WI38 (cell line): ENCODE data around the gene GFOD2.

Source experiments
- H3K4me3 ChIP-seq: 2 replicates; pipeline ENCODE4 v1.5.1; 2011; ENCODE audit warnings: low read depth, mild to moderate bottlenecking, control low read depth, low read length
- CTCF ChIP-seq: IDR thresholded peaks from 2 replicates; pipeline ENCODE4 v1.5.1; 2012; ENCODE audit warnings: low read depth, mild to moderate bottlenecking, control low read depth, low read length

Gene GFOD2

DNA sequence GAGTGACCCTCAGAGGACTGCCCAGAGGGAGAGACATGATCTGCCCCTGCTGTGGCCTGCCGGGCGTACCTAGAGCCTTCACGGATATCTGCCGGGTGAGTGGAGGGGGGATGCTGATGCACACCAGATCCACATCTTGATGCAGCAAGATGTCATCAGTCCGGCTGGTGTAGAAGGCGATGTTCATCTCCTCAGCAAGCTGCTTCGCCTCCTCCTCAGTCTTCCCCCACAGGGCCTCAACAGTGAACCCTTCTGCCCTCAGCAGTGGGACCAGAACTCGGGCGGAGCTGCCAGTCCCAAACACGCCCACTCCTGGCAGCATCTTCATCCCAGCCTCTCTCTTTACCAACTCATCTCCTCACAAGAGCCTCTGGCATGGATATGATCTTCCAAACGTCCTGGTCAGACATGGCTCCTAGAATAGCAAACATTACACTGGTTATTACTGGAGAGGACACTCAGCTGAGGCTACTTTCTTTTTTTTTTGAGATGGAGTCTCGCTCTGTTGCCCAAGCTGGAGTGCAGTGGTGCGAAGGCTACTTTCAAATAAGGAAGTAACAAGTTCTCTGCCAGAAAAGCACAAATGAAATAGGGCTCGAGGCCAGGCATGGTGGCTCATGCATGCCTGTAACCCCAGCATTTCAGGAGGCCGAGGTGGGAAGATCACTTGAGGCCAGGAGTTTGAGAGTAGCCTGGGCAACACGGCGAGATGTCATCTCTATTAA, 33.6 kb downstream of the GFOD2 start:
- TF ChIP-seq CTCF, result no peak
- no peak overlapping the region for H3K4me3 ChIP-seq

- no peak overlapping the region for H3K4me3 ChIP-seq
- no peak for TF ChIP-seq CTCF
Observed at GRCh38 chr16:67683767-67684166, 35.3 kb downstream of the GFOD2 start.

DNA sequence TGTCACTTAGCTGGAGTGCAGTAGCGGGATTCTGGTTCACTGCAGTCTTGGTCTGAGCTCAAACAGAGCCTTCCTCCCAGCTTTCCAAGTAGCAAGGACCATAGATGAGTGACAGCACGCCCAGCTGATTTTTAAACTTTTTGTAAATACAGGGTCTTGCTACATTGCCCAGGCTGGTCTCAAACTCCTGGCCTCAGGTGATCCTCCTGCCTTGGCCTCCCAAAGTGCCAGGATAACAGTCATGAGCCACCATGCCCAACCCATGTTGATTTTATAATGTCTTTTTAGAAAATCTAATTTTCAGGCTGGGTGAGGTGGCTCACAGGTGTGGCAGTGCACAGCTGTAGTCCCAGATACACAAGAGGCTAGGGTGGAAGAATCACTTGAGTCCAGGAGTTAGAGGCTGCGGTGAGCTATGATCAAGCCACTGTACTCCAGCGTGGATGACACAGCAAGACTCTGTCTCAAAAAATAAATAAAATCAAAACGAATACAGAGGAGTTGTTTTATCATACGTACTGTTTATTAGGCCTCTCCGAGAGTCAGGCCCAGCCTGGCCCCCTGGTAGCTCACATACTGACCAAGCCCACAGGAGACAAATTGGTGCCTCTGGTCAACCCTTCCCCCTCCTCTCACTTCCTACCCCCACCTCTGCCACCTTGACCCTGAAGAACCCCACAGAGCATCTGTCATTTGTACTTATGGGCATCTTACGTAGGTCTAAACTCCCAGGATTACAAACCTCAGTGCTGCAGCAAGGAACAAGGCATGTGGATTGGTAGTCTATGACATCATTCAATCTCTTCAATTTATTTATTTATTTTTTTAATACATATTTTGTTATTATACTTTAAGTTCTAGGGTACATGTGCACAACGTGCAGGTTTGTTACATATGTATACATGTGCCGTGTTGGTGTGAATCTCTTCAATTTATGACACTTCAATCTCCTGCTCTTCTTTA, 38.9 kb downstream of the GFOD2 start:
- H3K4me3 ChIP-seq, result no peak overlapping the region
- no peak for TF ChIP-seq CTCF

DNA sequence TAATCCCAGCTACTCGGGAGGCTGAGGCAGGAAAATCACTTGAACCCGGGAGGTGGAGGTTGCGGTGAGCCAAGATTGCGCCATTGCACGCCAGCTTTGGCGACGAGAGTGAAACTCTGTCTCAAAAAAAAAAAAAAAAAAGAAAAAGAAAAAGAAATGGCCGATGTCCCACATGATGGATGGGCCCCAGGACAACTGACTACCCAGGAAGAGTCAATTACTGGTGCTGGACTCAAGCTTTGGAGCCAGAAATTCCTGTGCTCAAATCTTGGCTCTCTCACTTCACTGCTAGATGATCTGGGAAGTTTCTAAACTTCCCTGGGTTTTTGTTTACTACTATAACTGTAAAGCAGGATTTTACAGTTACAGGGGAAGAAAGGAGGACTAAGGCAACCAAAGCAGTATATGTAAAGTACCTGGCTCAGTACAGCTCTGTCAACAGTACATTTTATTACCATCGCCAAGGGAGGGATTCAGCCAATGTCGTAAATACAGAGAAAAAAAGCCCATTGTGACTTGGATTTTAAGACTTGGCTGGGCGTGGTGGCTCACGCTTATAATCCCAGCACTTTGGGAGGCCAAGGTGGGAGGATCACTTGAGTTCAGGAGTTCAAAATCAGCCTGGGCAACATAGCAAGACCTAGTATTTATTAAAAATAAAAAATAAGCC, 40.6 kb downstream of the GFOD2 start:
- no peak for TF ChIP-seq CTCF
- H3K4me3 ChIP-seq, result no peak overlapping the region

GRCh38 chr16:67677712-67678111, 41.4 kb downstream of the GFOD2 start:
- no peak for TF ChIP-seq CTCF
- no peak overlapping the region for H3K4me3 ChIP-seq

- no peak overlapping the region for H3K4me3 ChIP-seq
- no peak for TF ChIP-seq CTCF
Observed at GRCh38 chr16:67676939-67677338, 42.2 kb downstream of the GFOD2 start.

DNA sequence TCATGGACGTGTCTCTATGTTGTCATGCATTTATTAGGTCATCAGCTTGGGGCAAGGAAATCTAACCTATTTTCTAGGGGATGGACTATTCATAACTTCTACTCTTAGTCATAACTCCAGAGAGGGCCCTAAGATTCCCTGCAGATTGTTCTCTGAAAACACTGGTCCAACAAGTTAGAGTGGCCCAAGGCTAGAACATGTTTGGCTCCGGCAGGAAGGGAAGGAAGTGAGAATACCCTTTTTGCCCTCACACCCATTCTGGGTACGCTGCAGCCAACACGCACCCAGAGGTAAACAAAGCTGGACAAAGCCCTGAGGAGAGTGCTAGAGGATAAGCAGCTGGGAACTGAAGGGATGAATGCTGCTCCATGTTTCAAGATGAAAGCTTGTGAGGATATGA, 42.6 kb downstream of the GFOD2 start:
- no peak overlapping the region for H3K4me3 ChIP-seq
- no peak for TF ChIP-seq CTCF
